ENCODE results near the gene RHCG.
"Not testable (repeated sequence)": the region's sequence is repeated elsewhere in the genome, so short reads cannot be mapped to it uniquely, and the experiment has no call there.

RHCG gene

DNA sequence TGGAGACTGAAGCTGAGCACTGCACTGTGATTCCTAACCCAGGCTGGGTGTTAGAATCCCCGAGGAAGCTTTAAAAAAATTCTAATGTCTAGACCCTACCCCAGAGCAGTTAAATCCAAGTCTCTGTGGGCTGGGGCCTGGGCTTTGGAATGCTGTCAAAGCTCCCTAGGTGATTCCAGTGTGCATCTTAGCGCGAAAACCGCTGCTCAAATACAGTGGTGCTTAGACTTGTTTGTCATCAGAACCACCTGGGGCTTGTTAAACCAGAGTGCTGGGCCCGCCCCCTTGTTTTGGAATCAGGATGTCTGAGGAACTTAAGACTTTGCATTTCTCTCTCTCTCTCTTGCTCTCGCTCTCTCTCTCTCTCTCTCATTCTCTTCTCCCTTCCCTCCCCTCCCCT lies 20.7 kb downstream of the RHCG start:
- DNase-seq: no peak

DNA sequence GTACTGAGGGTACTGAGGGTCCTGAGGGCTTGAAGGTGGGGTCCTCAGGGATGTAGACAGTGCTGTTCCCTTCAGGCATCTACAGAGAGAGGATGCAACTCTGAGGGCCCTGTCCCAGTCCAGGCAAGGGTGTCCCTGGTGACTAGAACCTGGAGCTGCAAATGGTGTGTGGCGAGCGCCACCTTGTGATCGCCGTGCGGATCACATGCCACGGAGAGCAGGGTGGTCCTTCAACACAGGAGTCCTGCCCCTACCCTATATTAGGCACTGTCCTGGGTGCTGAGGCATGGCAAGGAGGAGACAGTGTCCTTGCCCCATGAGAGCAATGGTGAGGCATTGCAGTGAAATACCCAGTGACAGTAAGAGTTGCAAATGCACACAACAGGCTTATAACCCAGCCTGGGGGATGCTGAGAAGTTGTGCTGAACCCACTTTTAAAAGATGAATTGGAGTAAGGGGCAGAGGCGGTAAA lies 23.6 kb downstream of the RHCG start:
- DNase-seq: peak; percentile 37

DNA sequence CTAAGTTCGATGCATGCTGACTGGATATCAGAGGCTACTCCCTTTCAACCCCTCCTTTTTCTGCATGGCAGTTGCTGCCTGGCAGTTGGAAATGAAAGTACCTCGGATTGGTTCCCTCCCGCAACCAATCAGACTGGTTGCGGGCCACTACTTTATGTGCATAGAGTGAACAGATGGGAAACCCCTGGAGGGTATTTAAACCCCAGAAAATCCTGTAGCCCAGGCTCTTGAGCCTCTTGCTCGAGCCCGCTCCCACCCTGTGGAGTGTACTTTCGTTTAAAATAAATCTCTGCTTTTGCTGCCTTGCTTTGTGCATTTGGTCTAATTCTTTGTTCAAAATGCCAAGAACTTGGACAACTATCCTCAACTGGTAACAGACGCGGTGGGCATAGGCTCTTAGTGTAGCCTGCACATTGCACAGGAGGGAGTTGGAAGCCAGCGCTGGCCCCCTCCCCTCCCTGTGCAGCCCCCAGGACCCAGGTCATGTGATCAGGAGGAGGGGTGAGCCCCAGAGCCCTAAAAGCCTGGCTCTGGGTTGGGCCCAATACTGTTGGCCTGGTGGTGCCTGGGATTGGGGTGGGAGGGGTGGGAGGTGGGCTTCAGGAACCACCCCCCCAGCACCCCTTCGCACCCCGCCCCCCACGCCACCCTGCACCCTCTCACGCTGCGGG lies 26.8 kb downstream of the RHCG start:
- no peak for DNase-seq

DNA sequence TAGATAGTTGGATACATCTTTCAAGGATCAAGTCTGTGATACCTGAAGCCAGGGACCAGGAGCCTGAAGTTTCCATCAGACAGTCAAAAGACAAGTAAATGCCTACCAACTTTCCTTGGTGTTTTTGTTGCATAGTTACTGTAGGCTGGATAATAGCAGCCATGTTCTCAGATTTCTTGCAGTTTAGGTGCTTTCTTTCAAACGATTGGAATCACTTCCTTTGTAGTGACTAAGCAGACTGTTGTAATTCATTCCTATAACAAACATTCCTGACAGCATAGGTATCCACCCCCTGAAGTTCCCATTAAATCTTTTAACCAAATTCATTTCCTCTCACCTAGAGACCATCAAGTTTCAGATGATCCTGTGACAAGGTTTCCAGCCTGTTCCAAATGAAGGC lies 27.6 kb downstream of the RHCG start:
- not testable (repeated sequence) for DNase-seq

DNA sequence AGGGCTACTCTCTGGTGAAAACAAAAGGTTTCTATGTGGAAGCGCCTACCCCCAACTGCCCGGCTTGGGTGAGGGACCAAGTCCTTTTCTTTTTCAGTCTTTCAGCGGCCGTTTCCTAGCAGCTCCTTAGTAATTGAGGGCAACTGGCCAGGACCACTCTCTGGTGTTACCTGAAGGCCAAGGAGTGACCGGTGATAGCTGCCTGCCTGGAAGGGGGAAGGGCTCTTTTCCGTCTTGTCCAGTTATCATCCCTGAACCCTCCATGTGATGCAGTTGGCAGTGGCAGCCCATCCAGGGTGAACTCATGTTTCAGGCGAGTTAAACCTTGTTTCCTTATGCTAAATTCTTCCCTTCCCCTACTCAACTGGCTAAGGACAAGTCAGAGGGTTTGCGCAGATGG lies 33.3 kb downstream of the RHCG start:
- no peak for DNase-seq

DNA sequence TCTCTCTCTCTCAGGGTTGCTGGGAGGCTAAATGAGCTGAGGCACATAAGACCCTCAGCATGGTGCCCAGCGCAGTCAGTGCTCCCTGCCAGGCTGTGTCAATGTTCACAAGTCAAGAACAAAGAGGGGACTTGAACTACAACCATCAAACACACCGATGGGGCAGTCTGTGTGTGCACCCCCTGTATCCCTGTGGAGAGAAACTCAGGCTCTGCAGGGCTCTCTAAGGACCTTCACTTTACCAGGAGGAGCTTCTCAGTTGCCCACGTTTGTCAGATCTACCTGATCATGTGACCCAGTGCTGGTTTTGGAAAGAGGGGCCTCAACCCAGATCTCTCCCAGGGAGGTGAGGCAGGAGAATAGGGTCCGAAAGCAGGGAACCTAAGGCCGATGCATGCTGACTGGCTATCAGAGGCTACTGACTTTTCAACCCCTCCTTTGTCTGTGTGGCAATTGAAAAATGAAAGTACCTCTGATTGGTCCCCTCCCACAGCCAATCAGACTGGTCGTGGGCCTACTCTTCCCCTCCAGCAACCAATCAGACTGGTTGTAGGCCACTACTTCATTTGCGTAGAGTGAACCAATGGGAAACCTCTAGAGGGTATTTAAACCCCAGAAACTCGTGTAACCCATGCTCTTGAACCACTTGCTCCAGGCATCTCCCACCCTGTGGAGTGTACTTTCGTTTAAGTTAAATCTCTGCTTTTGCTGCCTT lies 34.0 kb downstream of the RHCG start:
- peak; percentile 27 for DNase-seq

DNA sequence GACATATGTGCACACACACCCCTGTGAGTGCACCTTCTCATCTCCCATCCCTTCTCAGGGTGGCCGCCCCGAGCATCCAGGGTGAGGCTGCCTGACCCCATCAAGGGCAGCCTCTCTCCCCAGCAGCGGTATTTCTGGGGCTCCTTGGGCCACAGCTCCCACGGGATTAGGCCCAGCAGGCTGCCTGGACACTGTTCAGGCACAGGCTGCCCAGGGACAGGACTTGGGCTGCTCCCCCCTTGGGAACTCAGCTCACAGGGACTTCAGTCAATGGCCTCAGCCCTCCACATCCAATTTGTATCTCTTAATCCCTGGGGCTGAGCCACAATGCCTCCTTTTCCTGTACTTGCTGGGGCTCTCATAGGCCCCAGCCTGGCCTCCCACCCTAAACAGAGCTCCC lies 35.0 kb downstream of the RHCG start:
- no peak for DNase-seq

DNA sequence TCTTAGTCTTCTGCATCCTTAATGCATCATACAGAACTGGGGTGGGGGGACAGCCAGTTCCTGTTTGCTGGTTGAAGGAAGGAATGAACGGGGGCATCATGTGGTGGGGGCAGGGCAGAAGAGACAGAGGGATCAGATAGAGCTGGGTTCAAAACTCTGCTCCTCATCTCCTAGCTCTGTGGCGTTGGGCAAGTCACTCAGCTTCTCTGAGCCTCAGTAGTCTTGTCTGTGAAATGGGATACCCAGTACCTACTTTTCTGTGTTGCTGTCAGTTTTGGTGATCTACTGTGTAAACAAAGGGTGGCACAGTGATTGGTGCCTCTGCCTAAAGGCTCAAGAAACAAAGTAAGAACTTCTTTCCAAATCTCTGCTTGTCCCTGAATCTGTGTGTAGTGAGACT lies 36.3 kb downstream of the RHCG start:
- DNase-seq: no peak

DNA sequence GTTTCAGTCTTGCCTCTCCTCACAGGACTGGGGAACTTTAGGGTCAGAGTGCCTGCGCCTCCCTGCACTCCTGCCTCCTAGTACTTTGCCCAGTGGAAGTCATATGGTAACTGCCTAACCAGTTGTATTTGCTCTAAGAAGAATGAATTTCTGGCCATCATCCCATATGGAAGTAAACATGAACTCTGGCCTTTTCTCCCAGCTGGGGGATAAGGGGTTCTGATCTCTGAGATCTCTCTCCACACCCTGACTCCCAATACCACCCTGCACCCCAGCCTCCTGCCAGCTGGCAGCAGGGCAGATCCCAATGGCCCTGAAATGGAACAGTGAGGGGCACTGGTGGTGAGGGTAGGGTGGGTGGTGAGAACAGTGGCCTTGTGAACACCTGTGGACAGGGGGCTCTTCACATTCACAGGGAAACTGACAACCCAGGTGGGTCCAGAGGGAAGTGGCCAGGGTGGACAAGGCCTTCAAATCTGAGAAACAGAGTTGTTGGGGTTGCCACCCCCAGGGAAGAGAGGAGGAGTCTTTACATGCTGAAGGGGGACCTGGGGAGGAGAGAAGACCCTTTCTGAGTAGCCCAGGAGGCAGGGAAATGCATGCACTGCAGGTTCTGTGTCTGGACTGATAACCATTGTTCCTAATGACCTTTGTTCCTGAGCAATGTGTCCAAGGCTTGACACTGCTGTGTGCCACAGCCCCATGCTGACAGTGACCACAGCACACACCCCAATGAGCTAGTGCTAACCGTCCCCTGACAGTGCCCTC lies 36.9 kb downstream of the RHCG start:
- no peak for DNase-seq

DNA sequence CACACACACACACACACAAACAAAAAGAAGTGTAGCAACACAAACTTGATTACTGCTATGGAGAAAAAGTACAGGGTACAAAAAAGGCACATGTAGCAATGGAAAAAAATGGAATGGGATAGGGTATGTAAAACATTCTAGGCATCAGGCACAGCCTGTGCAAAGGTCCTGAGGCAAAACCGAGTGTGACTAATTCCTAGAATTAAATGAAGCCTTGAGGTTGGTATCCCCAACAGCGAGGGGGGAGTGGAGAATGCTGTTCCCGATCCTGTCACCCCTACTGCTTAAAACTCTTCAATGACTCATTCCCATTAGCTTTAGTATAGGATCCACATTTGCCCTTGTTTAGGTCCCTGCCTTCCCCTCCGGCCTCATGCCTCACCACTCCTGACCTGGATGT lies 37.9 kb downstream of the RHCG start:
- no peak for DNase-seq

DNA sequence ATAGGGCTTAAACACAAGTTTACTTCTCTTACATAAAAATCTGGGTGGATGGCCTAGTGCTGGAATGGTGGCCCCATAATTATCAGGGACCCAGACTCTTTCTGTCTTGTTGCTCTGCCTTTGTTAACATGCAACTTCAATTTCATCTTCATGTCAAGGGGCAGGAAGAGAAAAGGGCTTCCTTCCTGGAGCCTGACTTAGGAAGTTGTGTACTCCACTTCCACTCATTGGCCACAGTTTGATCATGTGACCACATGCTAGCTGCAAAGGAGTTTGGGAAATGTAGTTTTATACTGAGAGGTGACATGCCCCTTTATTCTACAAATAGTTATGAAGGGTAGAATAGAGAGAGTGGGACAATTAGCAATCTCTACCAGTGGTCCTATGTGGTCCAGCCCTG lies 39.3 kb downstream of the RHCG start:
- peak; percentile 12 for DNase-seq

DNA sequence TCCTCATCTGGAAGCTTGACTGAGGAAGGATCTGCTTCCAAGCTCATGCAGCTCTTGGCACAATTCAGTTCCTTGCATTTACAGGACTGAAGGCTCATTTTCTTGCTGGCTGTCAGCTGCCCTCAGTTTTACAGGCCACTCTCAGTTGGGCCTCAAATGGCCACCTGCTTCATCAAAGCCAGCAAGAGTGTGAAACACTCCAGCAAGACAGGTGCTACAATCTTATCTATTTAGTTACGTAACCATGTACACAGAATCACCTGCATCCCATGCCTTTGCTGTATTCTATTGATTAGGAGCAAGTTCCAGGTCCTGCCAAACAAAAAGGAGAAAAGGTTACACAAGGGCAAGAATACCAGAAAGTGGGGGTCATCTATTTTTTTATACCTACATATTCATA lies 40.8 kb downstream of the RHCG start:
- no peak for DNase-seq

DNA sequence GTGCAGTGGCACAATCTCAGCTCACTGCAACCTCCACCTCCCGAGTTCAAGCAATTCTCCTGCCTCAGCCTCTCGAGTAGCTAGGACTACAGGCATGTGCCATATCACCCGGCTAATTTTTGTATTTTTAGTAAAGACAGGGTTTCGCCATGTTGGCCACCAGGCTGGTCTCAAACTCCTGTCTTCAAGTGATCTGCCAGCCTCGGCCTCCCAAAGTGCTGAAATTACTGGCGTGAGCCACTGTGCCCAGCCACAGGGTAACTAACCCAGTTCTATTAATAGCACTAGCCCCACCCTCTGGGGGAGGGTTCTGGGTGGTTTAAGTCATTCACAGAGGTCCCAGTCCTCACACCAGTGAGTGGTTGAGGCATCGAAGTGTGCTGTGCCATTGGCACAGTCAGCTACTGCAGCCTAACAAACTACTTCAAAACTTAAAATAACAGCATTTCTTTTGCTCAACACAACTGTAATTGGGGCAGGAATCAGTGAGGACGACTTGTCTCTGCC lies 44.0 kb downstream of the RHCG start:
- DNase-seq: no peak

DNA sequence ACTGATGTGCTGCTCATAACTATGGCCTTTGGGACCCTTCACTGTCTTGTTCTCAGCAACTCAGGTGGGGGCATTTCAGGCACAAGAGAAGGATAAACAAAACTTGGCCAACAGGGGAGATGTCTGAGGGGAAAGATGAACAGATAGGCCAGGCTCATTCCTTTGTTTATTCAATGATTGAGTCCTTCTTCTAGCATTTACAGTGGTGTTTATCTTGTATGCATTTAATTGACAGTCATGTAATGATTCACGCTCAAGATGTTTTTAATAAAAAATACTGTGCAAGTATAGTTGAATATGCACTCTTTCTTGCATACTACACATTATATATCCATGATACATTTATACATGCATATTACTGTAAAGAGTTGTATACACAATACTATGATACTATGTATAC lies 44.5 kb downstream of the RHCG start:
- DNase-seq: no peak

DNA sequence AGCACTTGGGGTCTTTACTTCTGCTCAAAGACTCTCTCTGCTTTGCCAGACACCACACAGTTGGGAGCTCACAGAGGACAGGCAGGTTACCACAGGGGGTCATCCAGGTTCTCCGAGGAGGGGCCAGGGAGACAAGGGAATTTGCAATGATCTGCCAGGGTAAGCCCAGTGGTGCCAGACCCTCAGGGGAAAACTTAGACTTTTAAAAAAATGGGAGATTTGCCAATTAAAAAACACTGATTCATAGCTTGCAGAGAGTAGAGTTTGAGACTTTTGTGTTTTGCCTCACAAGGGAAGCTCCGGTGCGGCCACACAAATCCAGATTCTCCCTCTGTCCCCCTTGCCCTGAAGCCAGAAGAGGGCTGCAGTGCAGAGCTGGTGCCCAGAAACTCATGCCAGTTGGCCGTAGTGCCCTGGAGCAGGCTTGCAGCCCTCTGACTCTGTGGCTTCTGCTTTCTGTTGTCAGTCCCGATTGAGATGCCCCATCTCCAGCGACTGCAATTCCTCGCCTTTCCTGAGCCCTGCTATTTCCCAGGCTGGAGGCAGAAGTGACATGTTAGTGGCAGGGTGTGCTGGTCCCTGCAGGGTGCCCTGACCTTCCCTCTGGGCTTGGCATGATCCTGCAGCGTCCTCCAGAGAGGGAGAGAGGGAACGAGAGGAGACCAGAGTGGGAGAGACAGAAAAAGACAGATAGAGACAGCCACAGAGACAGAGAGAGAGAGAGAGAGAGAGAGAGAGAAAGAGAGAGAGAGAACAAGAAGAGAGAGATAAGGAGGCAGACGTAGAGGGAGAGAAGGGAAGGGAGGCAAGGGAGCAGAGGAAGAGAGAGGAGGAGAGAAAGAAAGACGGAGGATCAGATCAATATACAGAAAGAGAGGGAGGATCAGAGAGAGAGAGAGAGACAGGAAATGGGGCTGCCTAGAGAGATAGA lies 46.0 kb downstream of the RHCG start:
- DNase-seq: no peak

DNA sequence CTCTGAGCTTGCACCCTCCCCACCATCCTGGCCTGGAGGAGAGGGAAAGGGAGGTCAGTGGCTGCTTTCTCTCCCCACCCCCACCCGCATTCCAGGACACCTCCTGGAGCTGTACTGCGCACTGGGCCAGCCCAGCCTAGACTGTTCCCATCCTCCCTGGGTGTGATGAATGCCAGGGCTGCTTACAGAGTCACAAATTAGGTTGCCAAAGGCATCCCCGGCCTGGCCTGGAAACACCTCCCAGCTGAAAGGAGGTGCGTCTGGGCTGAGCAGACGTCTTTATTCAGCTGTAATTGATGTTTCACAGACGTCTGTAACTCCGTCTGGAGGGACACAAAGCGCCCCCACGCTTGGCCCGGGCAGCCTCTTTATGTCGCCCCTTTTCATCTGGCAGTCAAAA lies 47.6 kb downstream of the RHCG start:
- DNase-seq: no peak

DNA sequence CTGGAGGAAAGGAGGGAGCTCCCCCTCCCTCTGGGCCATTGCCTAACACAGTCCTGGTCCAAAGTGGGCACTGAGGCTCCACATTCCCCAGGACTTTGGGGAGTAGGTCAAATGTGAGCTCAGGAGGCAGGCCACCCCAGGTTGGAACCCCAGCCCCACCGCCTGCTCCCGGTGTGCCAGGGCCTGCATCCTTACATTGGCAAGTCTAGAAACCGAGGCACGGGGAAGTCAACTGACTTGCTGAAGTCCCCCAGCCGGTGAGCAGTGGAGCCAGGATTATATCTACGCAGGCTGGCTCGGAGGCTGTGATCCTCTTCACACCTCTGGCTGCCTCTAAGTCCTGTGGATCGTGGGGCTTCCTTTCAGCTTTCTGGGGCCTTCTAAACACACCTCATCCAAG lies 48.7 kb downstream of the RHCG start:
- DNase-seq: no peak

DNA sequence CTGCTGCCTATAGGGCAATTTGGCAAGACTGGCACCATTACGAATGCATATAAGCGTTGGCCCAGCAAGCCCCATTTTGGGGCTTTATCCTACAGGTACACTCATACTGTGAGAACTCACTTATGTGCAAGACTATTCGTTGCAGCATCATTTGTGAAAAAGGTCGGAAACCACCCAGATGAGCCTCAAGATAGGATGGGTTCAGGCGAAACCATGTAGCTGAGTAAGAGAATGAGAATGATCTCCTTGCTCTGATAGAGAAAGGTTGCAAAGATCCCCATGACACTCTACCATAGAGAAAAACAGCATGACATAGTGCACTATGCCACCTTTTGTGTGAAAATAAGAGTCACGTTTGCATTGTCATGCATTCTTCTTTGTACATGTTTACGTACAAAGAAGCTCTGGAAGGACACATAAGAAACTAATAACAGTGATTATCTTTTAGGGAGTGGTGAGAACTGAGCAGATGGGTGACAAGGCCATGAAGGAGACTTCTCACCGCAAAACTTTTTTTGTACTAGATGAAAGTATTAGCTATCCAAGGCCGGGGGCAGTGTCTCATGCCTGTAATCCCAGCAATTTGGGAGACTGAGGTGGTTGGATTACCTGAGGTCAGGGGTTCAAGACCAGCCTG lies 50.0 kb downstream of the RHCG start:
- DNase-seq: no peak

DNA sequence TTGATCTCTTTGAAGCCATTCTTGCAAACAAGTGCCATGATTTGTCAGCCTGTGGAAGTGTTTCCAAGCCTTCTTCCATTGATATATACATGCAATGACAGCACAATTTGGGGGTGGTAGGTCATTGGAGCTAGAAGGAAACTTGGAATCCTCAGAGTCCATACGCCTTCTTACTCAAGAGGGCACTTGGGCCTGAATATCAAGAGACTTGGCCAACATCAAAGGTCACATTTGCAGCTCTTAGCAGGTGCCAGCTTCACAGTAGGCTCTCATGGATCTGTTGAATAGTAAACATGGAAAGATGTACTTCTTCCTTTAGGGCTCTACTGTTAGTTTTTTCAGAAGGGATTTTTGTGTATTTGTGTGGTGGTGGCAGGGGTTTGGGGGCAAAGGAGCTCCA lies 50.9 kb downstream of the RHCG start:
- DNase-seq: no peak

DNA sequence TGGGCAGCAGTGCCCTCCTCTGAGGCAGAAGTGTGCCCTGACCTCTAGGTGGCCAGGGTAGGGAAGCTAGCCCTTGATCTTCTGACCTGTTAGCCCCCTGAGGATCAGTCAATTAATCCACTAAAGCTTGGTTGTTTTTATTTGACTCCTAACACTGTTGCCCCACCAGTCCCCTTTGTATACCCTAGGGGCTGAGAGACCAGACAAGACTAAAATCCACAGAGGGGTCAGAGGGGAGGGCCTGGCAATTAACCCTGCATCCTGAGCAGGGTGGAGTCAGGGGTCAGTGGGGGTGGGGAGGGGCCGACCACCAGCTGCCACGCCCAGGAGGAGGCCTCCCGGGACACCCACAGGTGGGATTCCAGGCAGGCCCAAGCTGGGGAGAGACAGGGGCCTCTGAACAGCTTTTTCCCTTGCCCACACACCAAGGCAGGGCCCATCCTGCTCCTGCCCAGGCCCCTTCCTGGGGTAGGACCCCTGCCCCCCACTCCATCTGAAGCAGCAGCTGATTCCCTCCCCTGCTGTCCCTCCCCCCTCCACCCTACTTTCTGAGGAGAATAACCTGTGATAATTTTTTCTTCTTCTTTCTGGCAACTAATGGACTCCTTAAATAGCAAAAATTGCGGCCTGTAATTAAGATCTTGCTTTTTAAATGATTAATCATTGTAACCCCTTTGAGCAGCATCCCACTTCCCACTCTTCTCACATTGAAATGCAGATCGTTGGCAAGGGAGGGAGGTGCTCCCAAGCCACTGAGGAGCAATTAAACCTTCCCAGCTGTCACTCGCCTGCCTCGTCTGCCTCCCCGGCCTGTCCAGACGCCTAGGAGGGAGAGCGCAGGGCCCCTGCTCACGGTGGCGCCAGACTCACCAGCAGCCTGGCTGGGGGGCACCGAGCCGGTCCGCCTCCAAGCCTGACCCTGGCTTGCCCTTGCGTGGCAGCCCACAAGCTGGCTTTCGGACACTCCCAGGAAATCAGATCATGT lies 51.9 kb downstream of the RHCG start:
- DNase-seq: no peak

DNA sequence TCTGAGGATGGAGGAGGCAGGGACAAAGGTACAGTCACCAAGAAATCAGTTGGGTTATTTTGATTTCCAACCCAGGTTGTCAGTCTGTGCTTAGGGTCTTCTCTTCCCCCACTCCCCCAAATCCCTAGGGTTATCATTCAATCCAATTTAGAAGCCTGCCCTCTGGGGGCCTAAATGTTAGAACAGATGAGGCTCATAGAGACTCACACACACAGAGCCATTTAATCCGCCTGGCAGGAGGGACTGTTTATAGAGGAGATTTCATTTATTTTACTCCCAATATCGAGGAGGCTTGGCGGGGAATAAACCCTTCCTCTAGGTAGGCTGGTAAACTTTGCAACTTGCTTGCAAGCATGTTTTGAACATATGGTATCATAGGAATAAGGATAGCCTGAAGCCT lies 52.8 kb downstream of the RHCG start:
- DNase-seq: no peak

All from inflammatory macrophage treated with lipopolysaccharide for 4 hours (primary cell).